Measurements from ENCODE around the gene CTIF. TPM values are rescaled to one million over a fixed set of nuclear protein-coding genes. Genes with fewer than 3 reads are reported as not detected.

CTIF gene
- total RNA-seq, 1 donor from 2014 or later: 15.0 TPM

DNA sequence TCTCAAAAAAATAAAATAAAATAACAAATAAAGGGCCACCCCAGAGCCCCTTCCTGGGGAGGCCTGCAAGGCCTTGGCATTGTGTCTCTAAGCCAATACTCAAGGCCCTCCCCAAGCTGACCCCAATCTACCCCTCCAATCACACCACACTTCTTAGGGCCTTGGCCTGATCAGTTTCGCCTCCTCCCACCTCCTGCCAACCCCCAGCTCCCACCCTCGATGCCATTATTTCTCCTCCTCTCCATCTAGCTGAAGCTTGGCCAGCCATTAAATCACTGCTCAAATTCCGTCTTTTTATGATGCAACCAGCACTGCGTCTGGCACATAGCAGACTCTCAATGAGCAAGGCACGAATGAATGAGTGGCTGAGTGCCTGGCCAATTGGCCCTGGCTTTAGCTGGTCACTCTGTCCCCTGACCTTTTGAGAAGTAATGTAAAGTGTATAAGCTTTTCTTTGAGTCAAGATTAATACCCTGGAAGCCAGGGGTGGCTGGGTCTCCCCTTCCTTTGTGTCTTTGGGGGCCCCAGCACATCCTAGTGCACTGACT lies 356.0 kb downstream of the CTIF start:
- H3K36me3 ChIP-seq (ENCODE audit: control insufficient read depth, insufficient read depth, low read length): no peaks in the 10 kb centered on the region
- H3K4me3 ChIP-seq (ENCODE audit: low read depth, low read length): no peak overlapping the region
- H3K27me3 ChIP-seq (ENCODE audit: control insufficient read depth, insufficient read depth, low read length): no peaks in the 10 kb centered on the region
- no peak for FAIRE-seq
- DNase-seq (ENCODE audit: low read depth): no peak
- TF ChIP-seq CTCF (IDR thresholded peaks at IDR 0.05; ENCODE audit: insufficient read depth, low read length, severe bottlenecking): no peak

DNA sequence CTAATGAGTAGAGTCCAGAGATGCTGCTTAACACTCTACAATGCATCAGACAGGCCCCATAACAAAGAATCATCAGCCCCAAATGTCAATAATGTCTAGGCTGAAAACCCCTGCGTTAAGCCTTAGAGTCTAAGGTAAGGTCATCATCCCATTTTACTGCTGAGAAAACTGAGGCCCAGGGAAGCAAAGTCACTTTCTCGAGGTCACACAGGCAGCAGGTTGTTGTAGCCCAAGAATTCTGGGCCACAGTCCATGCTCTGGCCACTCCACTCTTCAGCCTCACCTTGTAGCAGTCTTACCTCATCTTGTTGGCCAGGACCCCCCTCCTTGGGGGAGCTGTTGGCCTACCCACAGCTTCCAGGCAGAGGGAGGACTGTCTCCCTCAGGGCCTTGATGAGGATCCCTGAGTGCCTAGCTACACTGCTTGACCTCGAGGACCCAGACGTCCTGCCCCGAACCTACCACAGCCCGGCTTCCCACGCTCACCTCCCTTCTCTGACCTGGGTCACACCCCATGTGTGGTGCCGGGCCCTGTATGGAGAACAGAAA lies 357.6 kb downstream of the CTIF start:
- no peaks in the 10 kb centered on the region for H3K27me3 ChIP-seq (ENCODE audit: control insufficient read depth, insufficient read depth, low read length)
- TF ChIP-seq CTCF (IDR thresholded peaks at IDR 0.05; ENCODE audit: insufficient read depth, low read length, severe bottlenecking): no peak
- FAIRE-seq: no peak

DNA sequence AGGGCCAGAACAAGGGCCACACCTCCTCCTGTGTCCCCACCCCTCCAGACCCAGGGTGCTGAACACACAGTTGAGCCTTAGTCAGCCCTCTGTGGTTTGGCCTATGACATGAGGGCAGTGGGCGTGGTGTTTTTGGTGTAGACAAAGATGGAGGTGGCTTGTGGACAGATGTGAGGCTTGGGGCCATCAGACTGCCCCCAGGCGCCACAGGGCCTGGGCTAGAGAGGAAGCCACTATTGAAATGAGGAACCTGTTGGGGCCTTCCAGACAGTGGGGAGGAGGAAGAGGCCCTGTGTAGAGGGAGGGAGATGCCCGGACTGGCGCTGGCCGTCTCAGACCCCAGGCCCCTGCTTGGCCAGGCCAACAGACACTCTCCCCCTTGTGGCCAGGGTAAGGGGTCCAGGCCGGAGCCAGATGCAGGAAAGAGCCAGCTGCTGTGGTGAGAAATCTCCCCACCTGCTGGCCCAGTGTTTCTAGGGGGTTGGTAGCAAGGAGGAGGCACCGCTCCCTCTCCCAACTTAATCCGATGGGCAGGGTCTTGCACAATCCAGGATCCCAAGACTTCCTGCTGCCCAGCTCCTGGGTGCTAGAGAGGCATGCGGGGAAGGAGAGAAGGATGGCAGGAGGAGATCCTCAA lies 358.2 kb downstream of the CTIF start:
- no peaks in the 10 kb centered on the region for H3K36me3 ChIP-seq (ENCODE audit: control insufficient read depth, insufficient read depth, low read length)
- FAIRE-seq: no peak
- no peaks in the 10 kb centered on the region for H3K27me3 ChIP-seq (ENCODE audit: control insufficient read depth, insufficient read depth, low read length)
- TF ChIP-seq CTCF (IDR thresholded peaks at IDR 0.05; ENCODE audit: insufficient read depth, low read length, severe bottlenecking): no peak
- no peak for DNase-seq (ENCODE audit: low read depth)
- H3K4me3 ChIP-seq (ENCODE audit: low read depth, low read length): no peak overlapping the region

More for the DNA sequence above, 357.6 kb downstream of the CTIF start:
- no peaks in the 10 kb centered on the region for H3K36me3 ChIP-seq (ENCODE audit: control insufficient read depth, insufficient read depth, low read length)
- no peak overlapping the region for H3K4me3 ChIP-seq (ENCODE audit: low read depth, low read length)
- DNase-seq (ENCODE audit: low read depth): no peak

DNA sequence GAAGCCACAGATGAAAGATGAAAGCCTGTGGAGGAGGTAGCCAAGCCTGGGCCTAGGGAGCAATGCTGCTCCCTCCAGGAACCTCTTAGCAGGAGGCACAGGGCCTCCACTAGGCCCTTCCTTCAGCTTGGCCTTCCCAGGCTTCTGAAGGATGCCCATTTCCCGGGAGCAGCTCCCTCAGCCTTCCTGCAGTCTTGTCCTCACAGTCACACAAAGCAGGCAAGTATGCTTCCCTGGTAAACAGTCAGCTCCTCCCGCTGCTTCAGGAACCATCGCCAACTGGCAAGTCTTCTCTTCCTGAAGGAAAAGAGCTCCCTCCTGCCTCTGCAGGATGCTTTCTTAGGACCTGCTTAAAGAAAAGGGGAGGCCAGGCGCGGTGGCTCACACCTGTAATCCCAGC lies 358.7 kb downstream of the CTIF start:
- Histone ChIP-seq H3K36me3 (ENCODE audit: control insufficient read depth, insufficient read depth, low read length) (no peaks in the 10 kb centered on the region), H3K27me3 (ENCODE audit: control insufficient read depth, insufficient read depth, low read length) (no peaks in the 10 kb centered on the region), H3K4me3 (ENCODE audit: low read depth, low read length) (no peak overlapping the region)
- TF ChIP-seq CTCF (IDR thresholded peaks at IDR 0.05; ENCODE audit: insufficient read depth, low read length, severe bottlenecking): no peak
- DNase-seq (ENCODE audit: low read depth) (no peak), FAIRE-seq (no peak)

DNA sequence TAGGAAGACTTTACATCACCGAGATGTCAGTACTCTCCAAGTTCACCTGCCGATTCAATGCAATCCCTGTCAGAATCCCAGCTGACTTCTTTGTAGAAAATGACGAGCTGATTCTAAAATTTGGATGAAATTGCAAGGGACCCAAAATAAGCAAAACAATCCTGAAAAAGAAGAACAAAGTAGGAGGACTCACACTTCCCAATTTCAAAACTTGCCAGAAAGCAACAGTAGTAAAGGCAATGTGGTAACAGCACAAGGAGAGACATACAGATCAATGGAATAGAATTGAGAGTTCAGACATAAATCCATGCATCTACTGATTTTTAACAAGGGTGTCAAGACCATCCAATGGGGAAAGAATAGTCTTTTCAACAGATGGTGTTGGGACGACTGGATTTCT lies 359.7 kb downstream of the CTIF start:
- Histone ChIP-seq H3K27me3 (ENCODE audit: control insufficient read depth, insufficient read depth, low read length) (no peaks in the 10 kb centered on the region), H3K36me3 (ENCODE audit: control insufficient read depth, insufficient read depth, low read length) (no peaks in the 10 kb centered on the region), H3K4me3 (ENCODE audit: low read depth, low read length) (no peak overlapping the region)
- FAIRE-seq (no peak), DNase-seq (ENCODE audit: low read depth) (no peak)
- no peak for TF ChIP-seq CTCF (IDR thresholded peaks at IDR 0.05; ENCODE audit: insufficient read depth, low read length, severe bottlenecking)
